Measurements from ENCODE around the gene ARF3.

Gene ARF3

GRCh38 chr12:48995086-48995879 lies 38.0 kb upstream of the ARF3 start:
- TF ChIP-seq RAD21 (IDR thresholded peaks at IDR 0.05; ENCODE audit: low read depth) (peak; percentile 94), EP300 (IDR thresholded peaks at IDR 0.05; ENCODE audit: borderline replicate concordance) (0 out of 2 replicates have a peak, but pooled peaks have one; percentile 19), YY1 (IDR thresholded peaks at IDR 0.05; ENCODE audit: low read depth) (peak; percentile 28; the same call in 1 of the 2 replicates), USF1 (IDR thresholded peaks at IDR 0.05) (no peak), EGR1 (IDR thresholded peaks at IDR 0.05) (no peak), TCF12 (IDR thresholded peaks at IDR 0.05; ENCODE audit: low read depth) (peak; percentile 28; the same call in 1 of the 2 replicates), FOXM1 (IDR thresholded peaks at IDR 0.05; ENCODE audit: borderline replicate concordance, low read depth) (no peak), TAF1 (IDR thresholded peaks at IDR 0.05; ENCODE audit: low read depth) (0 out of 2 replicates have a peak, but pooled peaks have one; percentile 25), ZBTB7A (IDR thresholded peaks at IDR 0.05; ENCODE audit: low read depth) (no peak), TEAD4 (IDR thresholded peaks at IDR 0.05) (peak; percentile 54)
- TF ChIP-seq, protein P1, sequence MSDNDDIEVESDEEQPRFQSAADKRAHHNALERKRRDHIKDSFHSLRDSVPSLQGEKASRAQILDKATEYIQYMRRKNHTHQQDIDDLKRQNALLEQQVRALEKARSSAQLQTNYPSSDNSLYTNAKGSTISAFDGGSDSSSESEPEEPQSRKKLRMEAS (IDR thresholded peaks at IDR 0.05), result 0 out of 2 replicates have a peak, but pooled peaks have one; percentile 30

DNA sequence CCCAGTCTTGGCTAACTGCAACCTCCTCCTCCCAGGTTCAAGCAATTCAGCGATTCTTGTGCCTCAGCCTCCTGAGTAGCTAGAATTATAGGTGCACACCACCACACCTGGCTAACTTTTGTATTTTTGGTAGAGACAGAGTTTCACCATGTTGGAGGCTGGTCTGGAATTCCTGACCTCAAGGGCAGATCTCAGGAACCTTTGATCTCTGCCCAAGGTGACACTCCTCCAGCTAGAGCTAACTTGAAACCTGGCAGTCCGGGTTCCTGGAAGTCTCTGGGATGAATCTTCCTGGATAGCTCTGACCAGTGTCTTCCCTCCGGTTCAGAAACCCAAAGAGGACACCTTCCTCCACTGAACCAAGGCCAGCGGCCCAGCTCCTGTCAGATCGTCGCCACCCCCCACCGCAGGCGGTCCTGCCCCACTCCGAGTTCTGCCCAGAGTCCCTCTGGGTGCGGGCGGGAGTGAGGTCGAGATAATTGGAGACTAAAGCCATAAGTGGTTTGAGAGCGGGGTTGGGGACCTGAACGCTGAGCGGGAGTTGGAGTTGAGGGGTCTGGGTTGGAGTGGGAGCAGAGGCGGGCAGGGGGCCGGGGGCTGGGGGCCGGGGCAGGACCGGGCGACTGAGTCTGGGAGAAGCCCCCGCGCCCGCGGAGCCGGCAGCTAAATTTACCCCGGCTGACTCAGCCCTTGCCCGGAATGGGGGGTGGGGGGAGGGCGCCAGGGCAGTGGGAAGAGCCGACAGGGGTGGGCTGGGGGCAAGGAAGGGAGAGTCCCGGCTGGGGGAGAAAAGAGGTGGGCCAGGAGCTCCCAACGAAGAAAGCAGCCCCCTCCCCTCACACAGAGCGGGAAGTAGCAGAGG lies 37.2 kb upstream of the ARF3 start:
- TF ChIP-seq REST (IDR thresholded peaks at IDR 0.05; ENCODE audit: low read depth) (no peak), TEAD4 (IDR thresholded peaks at IDR 0.05) (no peak), CEBPB (IDR thresholded peaks at IDR 0.05) (no peak), USF1 (IDR thresholded peaks at IDR 0.05) (no peak), FOXM1 (IDR thresholded peaks at IDR 0.05; ENCODE audit: borderline replicate concordance, low read depth) (no peak), YY1 (IDR thresholded peaks at IDR 0.05; ENCODE audit: low read depth) (no peak), CREB1 (IDR thresholded peaks at IDR 0.05; ENCODE audit: low read depth) (no peak), EGR1 (IDR thresholded peaks at IDR 0.05) (no peak), NFIC (IDR thresholded peaks at IDR 0.05) (no peak), EP300 (IDR thresholded peaks at IDR 0.05; ENCODE audit: borderline replicate concordance) (no peak), ZBTB7A (IDR thresholded peaks at IDR 0.05; ENCODE audit: low read depth) (no peak), TCF12 (IDR thresholded peaks at IDR 0.05; ENCODE audit: low read depth) (no peak), TAF1 (IDR thresholded peaks at IDR 0.05; ENCODE audit: low read depth) (no peak), RAD21 (IDR thresholded peaks at IDR 0.05; ENCODE audit: low read depth) (no peak)
- TF ChIP-seq, protein P1 (IDR thresholded peaks at IDR 0.05), result no peak

- TF ChIP-seq YY1 (IDR thresholded peaks at IDR 0.05; ENCODE audit: low read depth) (no peak), USF1 (IDR thresholded peaks at IDR 0.05) (no peak), TAF1 (IDR thresholded peaks at IDR 0.05; ENCODE audit: low read depth) (no peak), REST (IDR thresholded peaks at IDR 0.05; ENCODE audit: low read depth) (no peak), TEAD4 (IDR thresholded peaks at IDR 0.05) (no peak), NFIC (IDR thresholded peaks at IDR 0.05) (no peak), FOXM1 (IDR thresholded peaks at IDR 0.05; ENCODE audit: borderline replicate concordance, low read depth) (no peak), CREB1 (IDR thresholded peaks at IDR 0.05; ENCODE audit: low read depth) (no peak), EGR1 (IDR thresholded peaks at IDR 0.05) (no peak)
These were observed 36.5 kb upstream of the ARF3 start for GRCh38 chr12:48993787-48994186.

GRCh38 chr12:48991247-48992050 lies 34.2 kb upstream of the ARF3 start:
- TF ChIP-seq EGR1 (IDR thresholded peaks at IDR 0.05) (no peak), TCF12 (IDR thresholded peaks at IDR 0.05; ENCODE audit: low read depth) (no peak), TAF1 (IDR thresholded peaks at IDR 0.05; ENCODE audit: low read depth) (no peak), FOXM1 (IDR thresholded peaks at IDR 0.05; ENCODE audit: borderline replicate concordance, low read depth) (no peak), ZBTB7A (IDR thresholded peaks at IDR 0.05; ENCODE audit: low read depth) (no peak), YY1 (IDR thresholded peaks at IDR 0.05; ENCODE audit: low read depth) (no peak), RAD21 (IDR thresholded peaks at IDR 0.05; ENCODE audit: low read depth) (no peak), CEBPB (IDR thresholded peaks at IDR 0.05) (no peak), EP300 (IDR thresholded peaks at IDR 0.05; ENCODE audit: borderline replicate concordance) (no peak), TEAD4 (IDR thresholded peaks at IDR 0.05) (no peak), CREB1 (IDR thresholded peaks at IDR 0.05; ENCODE audit: low read depth) (no peak), NFIC (IDR thresholded peaks at IDR 0.05) (no peak), USF1 (IDR thresholded peaks at IDR 0.05) (no peak), REST (IDR thresholded peaks at IDR 0.05; ENCODE audit: low read depth) (no peak)
- TF ChIP-seq, protein P1 (IDR thresholded peaks at IDR 0.05), result no peak
